ENCODE results near the gene DAPL1.

GRCh38 chr2:158779621-158780020 is 15.5 kb upstream of the DAPL1 start:
- TF ChIP-seq SP1 (IDR thresholded peaks at IDR 0.05) = no peak
- TF ChIP-seq ZNF384 (IDR thresholded peaks at IDR 0.05) = no peak
- TF ChIP-seq FOXA1 (IDR thresholded peaks at IDR 0.05) = no peak
- TF ChIP-seq TARDBP (IDR thresholded peaks at IDR 0.05) = no peak
- no peak for TF ChIP-seq SUZ12 (IDR thresholded peaks at IDR 0.05)
- no peak for TF ChIP-seq FOXK2 (IDR thresholded peaks at IDR 0.05)
- TF ChIP-seq ELF4 (IDR thresholded peaks at IDR 0.05) = no peak

Data from HEK293T (cell line).